Measurements from ENCODE around the gene KCNMB1.
A peak's percentile ranks its signal among the peaks of the same experiment; 100 is the strongest.

Gene KCNMB1

GRCh38 chr5:170414786-170415185 lies 25.6 kb upstream of the KCNMB1 start:
- Histone ChIP-seq H3K27me3 (replicated peaks; ENCODE audit: control insufficient read depth, insufficient read depth, low read length) (peaks cover 4% of the 10 kb centered on the region), H3K4me3 (replicated peaks; ENCODE audit: low read depth, low read length) (no peak overlapping the region), H3K36me3 (ENCODE audit: control insufficient read depth, insufficient read depth, low read length) (no peaks in the 10 kb centered on the region)
- TF ChIP-seq, protein P1, sequence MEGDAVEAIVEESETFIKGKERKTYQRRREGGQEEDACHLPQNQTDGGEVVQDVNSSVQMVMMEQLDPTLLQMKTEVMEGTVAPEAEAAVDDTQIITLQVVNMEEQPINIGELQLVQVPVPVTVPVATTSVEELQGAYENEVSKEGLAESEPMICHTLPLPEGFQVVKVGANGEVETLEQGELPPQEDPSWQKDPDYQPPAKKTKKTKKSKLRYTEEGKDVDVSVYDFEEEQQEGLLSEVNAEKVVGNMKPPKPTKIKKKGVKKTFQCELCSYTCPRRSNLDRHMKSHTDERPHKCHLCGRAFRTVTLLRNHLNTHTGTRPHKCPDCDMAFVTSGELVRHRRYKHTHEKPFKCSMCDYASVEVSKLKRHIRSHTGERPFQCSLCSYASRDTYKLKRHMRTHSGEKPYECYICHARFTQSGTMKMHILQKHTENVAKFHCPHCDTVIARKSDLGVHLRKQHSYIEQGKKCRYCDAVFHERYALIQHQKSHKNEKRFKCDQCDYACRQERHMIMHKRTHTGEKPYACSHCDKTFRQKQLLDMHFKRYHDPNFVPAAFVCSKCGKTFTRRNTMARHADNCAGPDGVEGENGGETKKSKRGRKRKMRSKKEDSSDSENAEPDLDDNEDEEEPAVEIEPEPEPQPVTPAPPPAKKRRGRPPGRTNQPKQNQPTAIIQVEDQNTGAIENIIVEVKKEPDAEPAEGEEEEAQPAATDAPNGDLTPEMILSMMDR (IDR thresholded peaks at IDR 0.05; ENCODE audit: insufficient read depth, low read length, poor library complexity, severe bottlenecking), result no peak
- DNase-seq (ENCODE audit: extremely low read depth, insufficient read length), result no peak

- H3K27me3 ChIP-seq (replicated peaks; ENCODE audit: control insufficient read depth, insufficient read depth, low read length), result peaks cover 2% of the 10 kb centered on the region
- no peaks in the 10 kb centered on the region for H3K36me3 ChIP-seq (ENCODE audit: control insufficient read depth, insufficient read depth, low read length)
- TF ChIP-seq, protein P1 (IDR thresholded peaks at IDR 0.05; ENCODE audit: insufficient read depth, low read length, poor library complexity, severe bottlenecking), result no peak
- no peak for DNase-seq (ENCODE audit: extremely low read depth, insufficient read length)
- H3K4me3 ChIP-seq (replicated peaks; ENCODE audit: low read depth, low read length), result no peak overlapping the region
These were observed 24.7 kb upstream of the KCNMB1 start for GRCh38 chr5:170413897-170414296.

DNA sequence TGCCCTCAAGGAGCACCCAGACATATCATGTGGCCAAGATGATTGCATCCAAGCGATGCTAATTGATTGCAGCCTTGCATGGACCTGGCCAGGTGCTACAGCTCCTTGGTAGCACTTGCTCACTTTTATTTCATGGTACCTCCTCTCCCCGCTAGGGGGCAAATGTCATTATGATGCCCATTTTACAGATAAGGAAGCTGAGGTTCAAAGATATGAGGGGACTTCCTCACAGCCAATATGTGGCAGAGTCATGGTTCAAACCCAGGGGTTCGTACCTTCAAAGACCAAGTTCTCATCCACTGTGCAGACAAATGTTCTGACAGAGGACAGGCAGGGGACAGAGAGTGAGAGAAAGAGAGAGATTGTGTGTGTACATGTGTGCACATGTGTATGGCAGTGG lies 21.9 kb upstream of the KCNMB1 start:
- Histone ChIP-seq H3K36me3 (ENCODE audit: control insufficient read depth, insufficient read depth, low read length) (no peaks in the 10 kb centered on the region), H3K4me3 (replicated peaks; ENCODE audit: low read depth, low read length) (no peak overlapping the region), H3K27me3 (replicated peaks; ENCODE audit: control insufficient read depth, insufficient read depth, low read length) (no peaks in the 10 kb centered on the region; the same call in 1 of the 2 replicates)
- DNase-seq (ENCODE audit: extremely low read depth, insufficient read length), result no peak
- TF ChIP-seq, protein P1 (IDR thresholded peaks at IDR 0.05; ENCODE audit: insufficient read depth, low read length, poor library complexity, severe bottlenecking), result peak; percentile 57

DNA sequence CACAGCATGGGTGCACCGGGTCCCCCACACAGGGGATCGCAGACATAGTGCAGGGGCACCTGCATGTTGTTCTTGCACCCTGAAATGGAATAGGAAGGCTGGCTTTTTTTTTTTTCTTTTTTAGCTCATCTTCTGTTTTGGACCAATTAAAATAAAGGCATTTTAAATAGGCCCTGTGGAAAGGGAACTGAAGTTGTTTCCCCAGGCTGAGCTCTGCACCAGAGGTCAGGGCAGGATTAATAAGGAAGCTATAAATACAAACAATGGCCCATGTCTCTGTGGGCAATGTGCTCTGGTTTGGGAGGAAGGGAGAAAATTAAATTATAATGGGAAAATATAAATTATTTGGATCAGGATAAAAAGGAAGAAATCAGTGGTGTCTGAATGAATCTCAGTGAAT lies 21.2 kb upstream of the KCNMB1 start:
- H3K4me3 ChIP-seq (replicated peaks; ENCODE audit: low read depth, low read length), result no peak overlapping the region
- TF ChIP-seq, protein P1 (IDR thresholded peaks at IDR 0.05; ENCODE audit: insufficient read depth, low read length, poor library complexity, severe bottlenecking), result no peak

GRCh38 chr5:170408877-170409660 lies 19.9 kb upstream of the KCNMB1 start:
- no peaks in the 10 kb centered on the region; the same call in 1 of the 2 replicates for H3K27me3 ChIP-seq (replicated peaks; ENCODE audit: control insufficient read depth, insufficient read depth, low read length)
- DNase-seq (ENCODE audit: extremely low read depth, insufficient read length), result no peak

More for the DNA sequence above, 21.2 kb upstream of the KCNMB1 start:
- no peaks in the 10 kb centered on the region; the same call in 1 of the 2 replicates for H3K27me3 ChIP-seq (replicated peaks; ENCODE audit: control insufficient read depth, insufficient read depth, low read length)
- DNase-seq (ENCODE audit: extremely low read depth, insufficient read length), result no peak
- H3K36me3 ChIP-seq (ENCODE audit: control insufficient read depth, insufficient read depth, low read length), result no peaks in the 10 kb centered on the region

More at GRCh38 chr5:170408877-170409660, 19.9 kb upstream of the KCNMB1 start:
- no peaks in the 10 kb centered on the region for H3K36me3 ChIP-seq (ENCODE audit: control insufficient read depth, insufficient read depth, low read length)
- no peak overlapping the region for H3K4me3 ChIP-seq (replicated peaks; ENCODE audit: low read depth, low read length)
- TF ChIP-seq, protein P1 (IDR thresholded peaks at IDR 0.05; ENCODE audit: insufficient read depth, low read length, poor library complexity, severe bottlenecking), result no peak

Measured in GM06990 (cell line).